Measurements from ENCODE around the gene MGLL.

DNA sequence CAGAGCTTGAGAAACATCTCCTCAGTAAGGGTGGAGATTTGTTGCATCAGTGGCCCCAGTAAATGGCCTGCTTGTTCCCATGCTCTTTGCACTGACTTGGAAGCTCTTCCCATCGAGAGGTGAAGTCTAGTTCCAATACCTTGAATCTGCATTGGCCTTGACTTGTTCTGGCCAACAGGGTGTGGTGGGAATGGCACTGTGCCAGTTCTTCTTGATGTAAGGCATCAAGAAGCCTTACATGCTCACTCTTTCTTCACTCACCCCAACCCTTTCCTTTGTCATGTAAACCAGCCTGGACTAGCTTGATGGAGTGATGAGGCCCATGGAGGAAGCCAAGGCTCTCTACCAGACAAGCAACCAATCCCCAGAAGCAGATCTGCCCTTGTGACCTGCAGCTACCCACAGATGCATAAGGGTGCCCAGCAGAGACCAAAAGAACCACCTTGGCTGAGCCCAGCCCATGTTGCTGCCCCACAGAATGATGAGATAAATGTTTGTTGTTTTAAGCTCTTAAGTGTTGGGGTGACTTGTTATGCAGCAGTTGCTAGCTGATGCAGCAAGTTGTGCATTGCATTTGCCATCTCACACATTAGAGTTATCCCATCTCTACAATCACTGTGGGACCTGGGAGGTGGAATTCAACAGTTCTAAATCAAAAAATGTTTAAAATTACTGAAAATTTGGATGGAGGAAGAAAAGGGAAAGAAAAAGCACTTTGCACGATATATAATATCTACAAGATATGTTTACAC is 11.1 kb upstream of the MGLL start:
- no peak for TF ChIP-seq POLR2A (IDR thresholded peaks at IDR 0.05)
- TF ChIP-seq, protein P1, sequence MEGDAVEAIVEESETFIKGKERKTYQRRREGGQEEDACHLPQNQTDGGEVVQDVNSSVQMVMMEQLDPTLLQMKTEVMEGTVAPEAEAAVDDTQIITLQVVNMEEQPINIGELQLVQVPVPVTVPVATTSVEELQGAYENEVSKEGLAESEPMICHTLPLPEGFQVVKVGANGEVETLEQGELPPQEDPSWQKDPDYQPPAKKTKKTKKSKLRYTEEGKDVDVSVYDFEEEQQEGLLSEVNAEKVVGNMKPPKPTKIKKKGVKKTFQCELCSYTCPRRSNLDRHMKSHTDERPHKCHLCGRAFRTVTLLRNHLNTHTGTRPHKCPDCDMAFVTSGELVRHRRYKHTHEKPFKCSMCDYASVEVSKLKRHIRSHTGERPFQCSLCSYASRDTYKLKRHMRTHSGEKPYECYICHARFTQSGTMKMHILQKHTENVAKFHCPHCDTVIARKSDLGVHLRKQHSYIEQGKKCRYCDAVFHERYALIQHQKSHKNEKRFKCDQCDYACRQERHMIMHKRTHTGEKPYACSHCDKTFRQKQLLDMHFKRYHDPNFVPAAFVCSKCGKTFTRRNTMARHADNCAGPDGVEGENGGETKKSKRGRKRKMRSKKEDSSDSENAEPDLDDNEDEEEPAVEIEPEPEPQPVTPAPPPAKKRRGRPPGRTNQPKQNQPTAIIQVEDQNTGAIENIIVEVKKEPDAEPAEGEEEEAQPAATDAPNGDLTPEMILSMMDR (IDR thresholded peaks at IDR 0.05 in 4 of 5, conservative IDR thresholded peaks at IDR 0.05 in 1 of 5), result no peak

Measured in gastrocnemius medialis (tissue), 4 donors.